SJSA1 (cell line): ENCODE measurements around the gene CD226. TPM values are rescaled to one million over a fixed set of nuclear protein-coding genes. Genes with fewer than 3 reads are reported as not detected.

Experiments
- DNase-seq, 2 experiments: peaks; one replicate each; pipeline ENCODE4 v3.0.0-alpha.2; 2015 to 2020; ENCODE audit warnings: low spot score in 2 of 2, low read depth in 1 of 2
- H3K27ac ChIP-seq: fragments of 250-450 bp; sonication (Bioruptor Pico); 2 replicates; pipeline ENCODE4 v1.5.1; 2020; ENCODE audit warnings: mild to moderate bottlenecking, moderate library complexity
- H3K27me3 ChIP-seq: fragments of 250-450 bp; sonication (Bioruptor Pico); replicated peaks from 2 replicates; pipeline ENCODE4 v1.5.1; 2020; ENCODE audit warnings: mild to moderate bottlenecking, moderate library complexity
- H3K36me3 ChIP-seq: fragments of 250-450 bp; sonication (Bioruptor Pico); 2 replicates; pipeline ENCODE4 v1.5.1; 2020; ENCODE audit warnings: mild to moderate bottlenecking
- H3K4me1 ChIP-seq: fragments of 250-450 bp; sonication (Bioruptor Pico); replicated peaks from 2 replicates; pipeline ENCODE4 v1.6.1; 2021; ENCODE audit warnings: mild to moderate bottlenecking
- H3K4me3 ChIP-seq: fragments of 250-450 bp; sonication (Bioruptor Pico); 2 replicates; pipeline ENCODE4 v1.5.1; 2020; ENCODE audit warnings: mild to moderate bottlenecking
- H3K9me3 ChIP-seq: fragments of 250-450 bp; sonication (Bioruptor Pico); replicated peaks from 2 replicates; pipeline ENCODE4 v1.5.1; 2020; ENCODE audit warnings: mild to moderate bottlenecking
- total RNA-seq: library from RNA; depleted of rRNA; stranded (reverse); fragments of >200 nt; shearing (Covaris generic); gene quantifications from 2 replicates; pipeline ENCODE4 v1.2.3, GENCODE V29; 2014; rRNA removed

The CD226 gene
- 0.39 TPM in 1 of 2 replicates, not detected in the other for total RNA-seq

DNA sequence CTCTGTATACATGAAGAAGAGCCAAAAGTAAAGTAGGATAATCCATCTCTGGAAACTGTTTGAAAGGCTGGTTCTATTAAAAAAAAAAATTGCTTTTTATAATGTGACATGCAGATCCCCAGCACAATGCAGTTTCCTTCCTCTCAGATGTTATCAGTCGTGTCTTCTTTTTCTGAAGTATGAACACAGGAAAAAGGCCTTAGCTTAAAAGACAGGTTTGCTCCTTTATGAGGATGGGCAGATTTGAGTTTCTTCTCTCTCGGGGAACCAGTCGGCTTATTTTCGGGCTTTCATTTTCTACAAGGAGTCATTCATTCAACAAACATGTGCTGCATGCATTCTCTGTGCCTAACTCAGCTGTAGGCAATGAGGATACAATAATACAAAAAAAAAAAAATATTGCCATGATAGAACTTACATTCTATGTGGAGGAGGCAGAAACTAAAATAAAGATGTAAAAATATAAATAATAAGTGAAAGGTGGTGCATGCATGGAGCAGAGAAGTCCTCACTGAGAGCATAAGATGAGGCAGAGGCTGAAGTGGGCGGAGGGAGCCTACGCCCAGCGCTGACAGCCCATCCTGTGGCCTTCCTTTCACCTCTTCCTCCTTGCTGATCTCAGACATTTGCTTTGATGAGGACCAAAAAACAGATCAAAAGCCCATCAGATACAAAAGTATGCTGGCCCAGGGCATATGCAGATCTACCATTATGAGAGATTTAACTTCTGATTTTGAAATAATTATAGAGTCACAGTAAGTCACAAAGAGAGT lies at the start of gene CD226:
Gene CD226 (minus strand): TSS at position 513 of the 773 bp plus-strand sequence. CDS start 467 bp downstream, at position 46.
- DNase-seq = no peak
- Histone ChIP-seq H3K4me1 (no peaks in the 10 kb centered on the region), H3K27me3 (no peaks in the 10 kb centered on the region), H3K9me3 (no peaks in the 10 kb centered on the region), H3K27ac (no peak within 1 kb of the TSS), H3K36me3 (no peaks in the 10 kb centered on the region), H3K4me3 (no peak within 1 kb of the TSS)

GRCh38 chr18:69996951-69997798 lies 49.5 kb upstream of the CD226 start:
- Histone ChIP-seq H3K4me3 (no peak overlapping the region), H3K27me3 (no peaks in the 10 kb centered on the region), H3K4me1 (no peaks in the 10 kb centered on the region), H3K36me3 (peaks cover 3% of the 10 kb centered on the region; the same call in 1 of the 2 replicates), H3K27ac (no peak overlapping the region), H3K9me3 (no peaks in the 10 kb centered on the region)
- no peak for DNase-seq

DNA sequence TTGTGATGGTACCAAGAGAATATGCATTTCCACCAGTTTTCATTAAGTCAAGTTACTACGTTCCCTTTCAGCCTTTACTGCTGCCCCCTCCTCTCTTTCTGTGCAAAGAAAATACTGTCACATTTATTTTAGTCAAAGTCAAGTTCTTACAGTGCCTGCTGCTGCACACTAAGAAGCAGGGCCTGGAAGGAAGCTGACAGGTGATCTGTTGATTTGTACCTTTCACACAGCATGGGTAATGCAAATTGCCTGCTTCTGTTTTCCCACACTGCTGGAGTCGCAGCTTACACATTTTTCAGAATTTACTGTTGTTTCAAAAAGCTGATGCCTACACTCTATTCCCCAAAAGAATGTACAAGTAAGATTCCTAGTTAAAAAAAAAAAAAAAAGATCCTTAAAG lies 48.7 kb upstream of the CD226 start:
- H3K4me3 ChIP-seq = no peak overlapping the region
- DNase-seq = no peak

GRCh38 chr18:69995774-69996173 lies 48.1 kb upstream of the CD226 start:
- no peak for DNase-seq
- no peaks in the 10 kb centered on the region for H3K27me3 ChIP-seq
- no peaks in the 10 kb centered on the region for H3K4me1 ChIP-seq
- H3K9me3 ChIP-seq = no peaks in the 10 kb centered on the region
- no peaks in the 10 kb centered on the region for H3K36me3 ChIP-seq
- no peak overlapping the region for H3K4me3 ChIP-seq
- H3K27ac ChIP-seq = no peak overlapping the region

More for the DNA sequence above, 48.7 kb upstream of the CD226 start:
- Histone ChIP-seq H3K27me3 (no peaks in the 10 kb centered on the region), H3K9me3 (no peaks in the 10 kb centered on the region), H3K36me3 (peaks cover 3% of the 10 kb centered on the region; the same call in 1 of the 2 replicates), H3K27ac (no peak overlapping the region), H3K4me1 (no peaks in the 10 kb centered on the region)

- Histone ChIP-seq H3K4me1 (no peaks in the 10 kb centered on the region), H3K9me3 (no peaks in the 10 kb centered on the region), H3K27ac (no peak overlapping the region), H3K36me3 (no peaks in the 10 kb centered on the region), H3K27me3 (no peaks in the 10 kb centered on the region), H3K4me3 (no peak overlapping the region)
- DNase-seq = no peak
These were observed 45.1 kb upstream of the CD226 start for GRCh38 chr18:69992776-69993175.

- Histone ChIP-seq H3K27ac (no peak overlapping the region), H3K27me3 (no peaks in the 10 kb centered on the region), H3K4me3 (no peak overlapping the region), H3K4me1 (no peaks in the 10 kb centered on the region), H3K9me3 (no peaks in the 10 kb centered on the region), H3K36me3 (no peaks in the 10 kb centered on the region)
- DNase-seq = no peak
These were observed 40.2 kb upstream of the CD226 start for GRCh38 chr18:69987870-69988269.

DNA sequence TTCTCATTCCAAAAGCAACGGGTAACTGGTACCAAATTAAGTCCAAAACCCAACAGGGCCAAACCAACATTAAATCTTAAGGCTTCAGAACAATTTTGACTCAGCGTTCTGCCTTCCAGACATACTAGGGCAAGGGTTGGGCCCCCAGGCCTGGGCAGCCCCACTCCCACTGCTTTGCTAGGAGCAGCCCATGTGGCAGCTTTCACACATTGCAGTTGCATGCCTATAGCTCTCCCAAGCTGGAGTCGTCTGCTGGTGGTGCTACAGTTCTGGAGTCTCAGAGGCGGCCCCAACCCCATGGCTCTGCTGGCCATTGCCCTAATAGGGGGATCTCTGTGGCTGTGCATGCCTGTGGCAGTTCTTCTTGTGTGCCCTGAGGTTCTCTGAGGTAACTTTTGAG lies 37.6 kb upstream of the CD226 start:
- Histone ChIP-seq H3K27me3 (no peaks in the 10 kb centered on the region), H3K4me3 (no peak overlapping the region), H3K36me3 (no peaks in the 10 kb centered on the region), H3K4me1 (no peaks in the 10 kb centered on the region), H3K9me3 (no peaks in the 10 kb centered on the region), H3K27ac (no peak overlapping the region)
- no peak for DNase-seq

GRCh38 chr18:69982417-69982816 lies 34.7 kb upstream of the CD226 start:
- Histone ChIP-seq H3K4me3 (no peak overlapping the region), H3K4me1 (no peaks in the 10 kb centered on the region), H3K27me3 (no peaks in the 10 kb centered on the region), H3K36me3 (0 out of 2 replicates have a peak, but pooled peaks cover 3% of the 10 kb centered on the region), H3K27ac (no peak overlapping the region), H3K9me3 (no peaks in the 10 kb centered on the region)
- DNase-seq = no peak

- Histone ChIP-seq H3K36me3 (0 out of 2 replicates have a peak, but pooled peaks cover 3% of the 10 kb centered on the region), H3K27me3 (no peaks in the 10 kb centered on the region), H3K4me1 (no peaks in the 10 kb centered on the region), H3K4me3 (no peak overlapping the region), H3K27ac (no peak overlapping the region), H3K9me3 (no peaks in the 10 kb centered on the region)
- DNase-seq = no peak
These were observed 34.3 kb upstream of the CD226 start for GRCh38 chr18:69981948-69982347.

DNA sequence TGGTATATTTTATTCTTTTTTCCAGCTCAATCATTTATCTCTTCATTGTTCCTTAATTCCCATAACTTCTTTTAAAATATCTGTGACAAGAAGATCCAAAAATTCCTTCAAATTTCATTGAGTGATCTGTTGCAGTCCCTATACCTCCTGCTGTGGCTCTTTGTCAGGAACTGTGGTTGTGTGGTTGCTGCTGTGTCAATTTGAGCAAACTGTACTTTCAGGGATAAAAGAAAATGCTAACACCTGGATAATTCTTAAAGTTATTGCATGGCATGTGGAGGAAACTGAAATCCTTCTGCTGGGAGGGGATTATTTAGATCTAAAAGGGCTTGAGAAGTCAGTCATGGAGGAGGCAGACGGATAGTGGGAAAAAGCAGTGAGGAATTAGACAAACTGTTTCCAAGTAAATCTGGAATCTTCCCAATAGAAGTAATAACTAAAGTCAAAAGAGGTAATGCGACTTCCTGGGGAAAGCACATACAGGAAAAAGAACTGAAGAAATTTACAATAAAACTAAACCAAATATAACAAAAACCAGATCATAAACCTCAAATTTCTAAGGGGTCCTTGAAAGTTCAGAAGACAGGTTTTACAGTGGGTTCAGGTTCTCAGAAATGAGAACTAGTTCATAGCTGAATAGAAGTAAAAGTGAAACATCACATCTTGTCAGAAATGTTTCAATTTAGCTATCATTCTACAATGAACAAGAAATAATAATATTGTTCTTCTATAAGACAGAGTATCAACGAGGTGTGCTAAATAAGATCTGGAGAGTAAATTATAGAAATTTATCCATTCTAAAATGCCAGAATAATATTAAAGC lies 33.5 kb upstream of the CD226 start:
- no peak overlapping the region for H3K4me3 ChIP-seq
- H3K9me3 ChIP-seq = no peaks in the 10 kb centered on the region
- H3K27ac ChIP-seq = no peak overlapping the region
- no peaks in the 10 kb centered on the region for H3K4me1 ChIP-seq
- no peaks in the 10 kb centered on the region for H3K27me3 ChIP-seq
- H3K36me3 ChIP-seq = 0 out of 2 replicates have a peak, but pooled peaks cover 3% of the 10 kb centered on the region
- no peak for DNase-seq

DNA sequence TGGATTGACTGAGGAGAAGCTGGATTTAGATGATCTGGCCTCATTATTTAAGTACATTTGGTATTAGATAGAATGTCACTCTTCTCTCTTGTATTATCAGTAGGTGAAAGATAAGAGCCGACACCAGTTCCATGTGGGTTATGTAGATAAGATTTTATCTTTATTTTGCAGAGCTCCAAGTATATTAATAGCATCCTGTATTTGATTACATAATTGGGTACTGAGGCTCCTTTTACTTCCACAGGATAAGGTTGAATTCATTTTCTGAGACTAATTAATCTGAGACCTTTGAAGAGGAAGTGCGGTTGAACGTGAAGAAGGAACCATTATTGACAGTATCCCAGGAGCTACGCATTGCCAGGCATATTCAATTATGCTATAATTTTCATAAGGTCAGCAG lies 32.8 kb upstream of the CD226 start:
- H3K27me3 ChIP-seq = no peaks in the 10 kb centered on the region
- no peak for DNase-seq
- H3K4me3 ChIP-seq = no peak overlapping the region
- no peaks in the 10 kb centered on the region for H3K4me1 ChIP-seq
- H3K9me3 ChIP-seq = no peaks in the 10 kb centered on the region
- 0 out of 2 replicates have a peak, but pooled peaks cover 3% of the 10 kb centered on the region for H3K36me3 ChIP-seq
- H3K27ac ChIP-seq = no peak overlapping the region

DNA sequence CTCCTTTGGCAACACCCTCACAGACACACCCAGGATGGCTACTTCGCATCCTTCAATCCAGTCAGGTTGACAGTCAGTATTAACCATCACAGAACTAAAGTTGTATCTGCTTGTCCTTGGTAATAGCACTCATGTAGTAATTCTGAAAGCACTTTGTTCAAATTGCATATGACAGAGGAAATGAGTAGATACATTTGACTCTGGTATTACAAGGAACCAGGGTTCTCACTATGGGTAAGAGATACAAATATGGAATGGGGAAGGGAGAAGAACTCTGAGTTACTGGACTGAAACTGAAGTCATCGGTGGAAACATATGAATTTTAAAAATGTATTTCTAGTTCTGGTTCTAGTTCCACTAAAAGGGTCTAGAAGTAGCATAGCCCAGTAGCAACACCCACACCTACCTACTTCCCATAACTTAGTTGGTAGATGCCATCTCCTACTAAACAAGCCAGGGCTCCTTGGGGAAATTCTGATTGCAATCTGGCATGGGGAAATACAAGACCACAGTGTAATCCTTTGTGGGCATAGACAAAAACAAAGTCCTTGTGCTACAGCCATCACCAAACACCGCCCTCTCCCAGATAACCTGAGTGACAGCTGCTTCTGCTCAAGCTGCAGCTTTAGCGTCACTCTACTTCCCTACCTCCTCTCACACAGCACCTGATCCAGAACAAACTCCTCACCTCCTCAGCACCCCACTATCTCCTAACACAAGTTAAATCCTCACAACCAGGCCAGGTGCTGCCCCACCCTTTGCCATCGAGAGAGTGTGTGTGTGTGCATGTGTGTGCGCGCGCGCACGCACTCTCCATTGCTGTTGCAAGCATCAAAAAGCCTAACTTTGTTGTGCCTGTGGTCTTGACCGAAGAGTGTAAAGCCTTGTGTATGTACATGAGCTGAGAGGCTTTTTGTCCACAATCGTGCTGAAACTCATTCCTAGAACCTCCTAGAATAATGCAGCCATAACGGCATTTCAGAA lies 31.4 kb upstream of the CD226 start:
- no peak overlapping the region for H3K4me3 ChIP-seq
- H3K36me3 ChIP-seq = 0 out of 2 replicates have a peak, but pooled peaks cover 3% of the 10 kb centered on the region
- no peak for DNase-seq
- H3K27ac ChIP-seq = no peak overlapping the region
- no peaks in the 10 kb centered on the region for H3K27me3 ChIP-seq
- H3K9me3 ChIP-seq = no peaks in the 10 kb centered on the region
- H3K4me1 ChIP-seq = no peaks in the 10 kb centered on the region
